Fibroblast of pulmonary artery (primary cell): ENCODE data around the gene CST11.

Source experiments
- DNase-seq: peaks from one replicate; pipeline ENCODE4 v3.0.0-alpha.2; 2010; ENCODE audit warnings: low read depth
- H3K4me3 ChIP-seq: replicated peaks from 2 replicates; pipeline ENCODE4 v1.5.1; 2011; ENCODE audit warnings: low read depth, mild to moderate bottlenecking, control low read depth, low read length, moderate library complexity
- CTCF ChIP-seq: IDR thresholded peaks from 2 replicates; pipeline ENCODE4 v1.5.1; 2011; ENCODE audit warnings: mild to moderate bottlenecking, control low read depth, low read length, inconsistent platforms; ENCODE audit errors: missing control alignments

Gene CST11, protein sequence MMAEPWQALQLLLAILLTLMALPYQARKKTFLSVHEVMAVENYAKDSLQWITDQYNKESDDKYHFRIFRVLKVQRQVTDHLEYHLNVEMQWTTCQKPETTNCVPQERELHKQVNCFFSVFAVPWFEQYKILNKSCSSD

GRCh38 chr20:23452776-23453175 lies at the start of gene CST11:
Gene CST11, minus strand, starts transcription at chr20:23452876. Its CDS starts 65 bp downstream, at chr20:23452811.
- no peak for DNase-seq
- H3K4me3 ChIP-seq, result no peak within 1 kb of the TSS
- no peak for TF ChIP-seq CTCF

- no peak for TF ChIP-seq CTCF
- DNase-seq, result no peak
- H3K4me3 ChIP-seq, result no peak overlapping the region
These were observed 49.2 kb upstream of the CST11 start for GRCh38 chr20:23501926-23502325.

DNA sequence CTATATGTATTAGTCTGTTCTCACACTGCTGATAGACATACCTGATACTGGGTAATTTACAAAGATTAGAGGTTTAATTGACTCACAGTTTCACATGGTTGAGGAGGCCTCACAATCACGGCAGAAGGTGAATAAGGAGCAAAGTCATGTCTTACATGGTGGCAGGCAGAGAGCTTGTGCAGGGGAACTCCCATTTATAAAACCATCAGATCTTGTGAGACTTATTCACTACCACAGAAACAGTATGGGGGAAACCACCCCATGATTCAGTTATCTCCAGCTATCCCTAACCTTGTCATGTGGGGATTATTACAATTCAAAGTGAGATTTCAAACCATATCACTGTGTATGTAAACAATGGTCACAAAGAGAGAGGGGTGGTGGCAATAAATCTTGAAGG lies 44.9 kb upstream of the CST11 start:
- no peak for DNase-seq
- no peak for TF ChIP-seq CTCF

GRCh38 chr20:23493172-23493772 lies 40.6 kb upstream of the CST11 start:
- H3K4me3 ChIP-seq, result no peak overlapping the region
- DNase-seq, result no peak
- no peak for TF ChIP-seq CTCF

More for the DNA sequence above, 44.9 kb upstream of the CST11 start:
- H3K4me3 ChIP-seq, result no peak overlapping the region

- no peak overlapping the region for H3K4me3 ChIP-seq
- DNase-seq, result no peak
- TF ChIP-seq CTCF, result no peak
These were observed 39.6 kb upstream of the CST11 start for GRCh38 chr20:23492292-23492691.

DNA sequence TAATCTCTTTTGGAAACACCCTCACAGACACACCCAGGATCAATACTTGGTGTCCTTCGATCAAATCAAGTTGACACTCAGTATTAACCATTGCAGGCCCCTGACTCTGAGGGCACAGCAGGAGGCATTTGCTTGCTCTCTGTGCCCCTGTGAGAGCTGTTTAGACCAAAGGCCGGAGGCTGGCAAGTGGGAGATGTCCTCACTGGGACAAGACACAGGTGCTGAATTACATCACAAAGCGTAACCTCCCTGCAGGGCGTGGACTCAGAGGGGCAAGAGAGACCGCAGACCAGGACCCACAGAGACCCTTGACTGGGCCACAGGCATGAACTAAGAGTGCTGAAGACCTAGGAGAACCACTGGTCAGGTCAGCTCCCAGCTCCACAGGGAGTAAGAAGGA lies 38.1 kb upstream of the CST11 start, which contains the start of gene CST8:
TSS of gene CST8 (plus strand) at position 301 of the 400 bp plus-strand sequence. CDS start 551 bp downstream, outside the sequence.
- DNase-seq, result no peak
- TF ChIP-seq CTCF, result no peak

GRCh38 chr20:23488996-23489395 lies 36.3 kb upstream of the CST11 start:
- H3K4me3 ChIP-seq, result no peak overlapping the region
- no peak for TF ChIP-seq CTCF
- no peak for DNase-seq

More for the DNA sequence above, 38.1 kb upstream of the CST11 start, which contains the start of gene CST8:
- H3K4me3 ChIP-seq, result no peak within 1 kb of the TSS
